Tibial nerve (tissue), 4 donors: ENCODE results near the gene NLN. TPM values are rescaled to one million over a fixed set of nuclear protein-coding genes. Genes with fewer than 3 reads are reported as not detected.

Experiments used
- DNase-seq, 2 donors: peaks; one replicate each; pipeline ENCODE4 v3.0.0-alpha.2; 2019; ENCODE audit warnings: low spot score in 2 of 2
- H3K27ac ChIP-seq, 4 donors: fragments of 200-600 bp; sonication (generic) in 3 of 4; one replicate each; pipeline ENCODE4 v1.5.1; 2017 to 2019; ENCODE audit warnings: mild to moderate bottlenecking in 1 of 4
- H3K27me3 ChIP-seq, 2 donors: fragments of 200-600 bp; sonication (generic) in 1 of 2; one replicate each; pipeline versions ENCODE4 v1.5.1 to v1.6.0; 2017 to 2019
- H3K36me3 ChIP-seq, 3 donors: fragments of 200-600 bp; sonication (generic); one replicate each; pipeline ENCODE4 v1.5.1; 2018 to 2019
- H3K4me1 ChIP-seq, 4 donors: fragments of 200-600 bp; sonication (generic) in 3 of 4; one replicate each; pipeline ENCODE4 v1.5.1; 2017 to 2019
- H3K4me3 ChIP-seq, 4 donors: fragments of 200-600 bp; sonication (generic) in 3 of 4; one replicate each; pipeline ENCODE4 v1.5.1; 2017 to 2019; ENCODE audit warnings: mild to moderate bottlenecking in 1 of 4, moderate library complexity in 1 of 4
- H3K9me3 ChIP-seq, 4 donors: fragments of 200-600 bp; sonication (generic) in 3 of 4; one replicate each; pipeline ENCODE4 v1.5.1; 2017 to 2019
- CTCF ChIP-seq, 5 experiments: fragments of 200-600 bp in 3 of 5; fragments of 450-650 bp in 2 of 5; sonication (generic) in 3 of 5; IDR thresholded peaks; one replicate each; pipeline ENCODE4 v1.5.1; 2016 to 2019; ENCODE audit warnings: antibody characterized with exemption in 5 of 5, mild to moderate bottlenecking in 3 of 5, moderate library complexity in 2 of 5
- EP300 ChIP-seq, 2 donors: sonication (generic); formaldehyde crosslinking; IDR thresholded peaks; one replicate each; pipeline ENCODE4 v1.6.1; 2017; ENCODE audit warnings: antibody characterized with exemption in 2 of 2, mild to moderate bottlenecking in 1 of 2
- POLR2A ChIP-seq, 2 donors: fragments of 450-650 bp; IDR thresholded peaks; one replicate each; pipeline ENCODE4 v1.6.1; 2017; ENCODE audit warnings: antibody characterized with exemption in 2 of 2, mild to moderate bottlenecking in 2 of 2, moderate library complexity in 2 of 2
- whole genome bisulfite sequencing, 2 donors: methylation state at CpG; one replicate each; pipeline ENCODE4 v1.1.5; 2018; 5-methylcytosine and 5-hydroxymethylcytosine counted together
- total RNA-seq, 4 donors: library from RNA; depleted of rRNA; stranded (reverse); fragments of >200 nt; gene quantifications; one replicate each; pipeline ENCODE4 v1.1.0, GENCODE V29; 2016

NLN gene
- total RNA-seq, 4 donors from 2014 or later: 10.9 to 28.6 (median 19.2) TPM

DNA sequence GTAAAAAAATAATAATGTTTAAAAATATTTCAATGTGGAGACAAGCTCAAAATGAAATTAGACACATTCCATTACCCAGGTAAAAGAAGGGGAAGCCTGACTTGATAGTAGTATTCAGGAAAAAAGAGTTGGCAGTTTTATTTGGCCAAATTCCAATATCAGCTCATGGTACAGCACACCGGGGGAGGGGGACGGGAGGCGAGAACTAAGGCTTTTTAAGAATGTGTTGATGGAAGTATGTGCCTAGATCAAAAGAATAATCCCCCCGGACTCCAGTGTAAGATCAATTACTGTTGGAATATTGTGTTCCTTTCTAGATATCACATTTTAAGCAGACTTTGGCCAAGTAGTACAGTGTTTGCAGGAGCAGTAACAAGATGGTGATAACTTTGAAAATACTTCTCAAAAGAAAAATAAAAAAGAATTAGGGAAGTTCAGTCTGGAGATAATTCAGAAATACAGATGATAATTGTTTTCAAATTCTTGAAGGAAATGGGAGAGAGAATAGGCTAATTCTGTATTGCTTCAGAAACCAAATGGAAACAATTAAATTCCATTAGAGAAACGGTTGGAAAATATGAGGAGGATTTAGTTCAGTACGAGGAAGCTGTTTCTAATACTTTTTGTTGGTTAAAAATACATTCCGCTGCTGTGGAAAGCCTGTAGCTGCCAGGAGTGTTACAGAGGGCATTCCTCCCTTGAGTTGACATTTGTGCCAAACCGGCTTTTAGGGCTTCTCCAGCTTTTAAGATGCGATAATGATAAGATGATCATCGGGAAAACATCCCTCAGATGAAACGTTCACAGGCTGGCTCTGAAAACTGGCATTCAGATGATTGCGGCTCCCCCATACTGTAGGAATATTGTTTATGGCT is 106.3 kb downstream of the NLN start:
- Histone ChIP-seq H3K36me3 (no peaks in the 10 kb centered on the region), H3K4me3 (peak overlapping the region in 1 of 4 donors; percentile 24), H3K27me3 (no peaks in the 10 kb centered on the region), H3K4me1 (peaks cover 0 to 35% (median 7%) of the 10 kb centered on the region in 4 donors), H3K27ac (peak overlapping the region in 2 of 4 donors; percentile 58 to 87), H3K9me3 (no peaks in the 10 kb centered on the region)
- DNase-seq: no peak
- 22 to 23% methylated on average over 12 of the region's 12 CpGs for WGBS, 2 donors
- no peak for TF ChIP-seq EP300 (IDR thresholded peaks at IDR 0.05)
- TF ChIP-seq CTCF (IDR thresholded peaks at IDR 0.05): no peak
- no peak for TF ChIP-seq POLR2A (IDR thresholded peaks at IDR 0.05)

DNA sequence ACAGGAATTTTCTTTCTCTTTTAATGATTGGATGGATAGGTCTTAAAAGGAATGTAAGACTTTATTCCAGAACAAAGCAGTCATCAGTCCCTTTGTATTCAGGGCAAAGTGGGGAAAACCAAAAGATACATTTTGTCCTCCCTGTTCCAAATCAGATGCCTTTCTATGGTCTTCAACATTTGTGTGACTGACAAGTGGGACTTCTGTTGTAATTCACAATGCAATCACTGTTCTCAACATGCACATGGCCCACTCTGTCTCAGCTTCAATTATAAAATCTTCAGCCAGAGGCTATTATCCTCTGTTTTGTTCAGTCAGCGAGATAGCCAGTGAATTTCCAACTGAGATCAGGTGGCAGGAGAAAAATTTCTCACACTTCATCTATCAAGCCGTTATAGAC is 108.9 kb downstream of the NLN start:
- H3K4me3 ChIP-seq: no peak overlapping the region
- no peaks in the 10 kb centered on the region for H3K27me3 ChIP-seq
- WGBS, 2 donors: 38 to 39% methylated on average over 2 of the region's 2 CpGs
- peak in 1 of 2 donors; percentile 18 for TF ChIP-seq EP300 (IDR thresholded peaks at IDR 0.05)
- TF ChIP-seq POLR2A (IDR thresholded peaks at IDR 0.05): no peak
- no peaks in the 10 kb centered on the region for H3K9me3 ChIP-seq
- no peak for DNase-seq
- H3K27ac ChIP-seq: peak overlapping the region in 2 of 4 donors; percentile 70 to 87
- H3K4me1 ChIP-seq: peaks cover 0 to 35% (median 7%) of the 10 kb centered on the region in 4 donors
- H3K36me3 ChIP-seq: no peaks in the 10 kb centered on the region

GRCh38 chr5:65831276-65831675 is 109.3 kb downstream of the NLN start:
- Histone ChIP-seq H3K27me3 (no peaks in the 10 kb centered on the region), H3K27ac (peak overlapping the region in 2 of 4 donors; percentile 70 to 87), H3K9me3 (no peaks in the 10 kb centered on the region), H3K36me3 (no peaks in the 10 kb centered on the region), H3K4me3 (no peak overlapping the region), H3K4me1 (peaks cover 0 to 35% (median 7%) of the 10 kb centered on the region in 4 donors)
- WGBS, 2 donors: 42 to 70% methylated on average over 1 of the region's 1 CpG
- TF ChIP-seq CTCF (IDR thresholded peaks at IDR 0.05) (no peak), EP300 (IDR thresholded peaks at IDR 0.05) (no peak), POLR2A (IDR thresholded peaks at IDR 0.05) (no peak)
- no peak for DNase-seq

DNA sequence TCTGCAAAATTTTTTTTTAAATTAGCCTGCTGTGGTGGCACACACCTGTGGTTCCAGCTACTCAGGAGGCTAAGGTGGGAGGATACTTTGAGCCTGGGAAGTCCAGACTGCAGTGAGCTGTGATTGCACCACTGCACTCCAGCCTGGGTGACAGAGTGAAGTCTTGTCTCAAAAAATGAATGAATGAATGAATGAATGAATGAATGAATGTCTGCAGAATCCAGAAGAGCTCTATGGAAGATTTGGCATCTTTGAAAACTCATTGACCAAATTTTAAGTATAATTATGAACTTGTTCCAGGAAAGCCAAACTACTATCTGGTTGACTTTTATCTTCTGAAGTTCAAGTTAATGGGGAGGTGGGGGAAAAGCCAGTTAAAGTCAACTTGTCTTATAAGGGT is 110.1 kb downstream of the NLN start:
- Histone ChIP-seq H3K4me3 (no peak overlapping the region), H3K27ac (peak overlapping the region in 2 of 4 donors; percentile 70 to 87), H3K4me1 (peaks cover 0 to 35% (median 7%) of the 10 kb centered on the region in 4 donors), H3K36me3 (no peaks in the 10 kb centered on the region), H3K9me3 (no peaks in the 10 kb centered on the region), H3K27me3 (no peaks in the 10 kb centered on the region)
- no peak for DNase-seq
- no peak for TF ChIP-seq POLR2A (IDR thresholded peaks at IDR 0.05)

GRCh38 chr5:65832603-65833228 is 110.7 kb downstream of the NLN start:
- Histone ChIP-seq H3K27me3 (no peaks in the 10 kb centered on the region), H3K27ac (peak overlapping the region in 2 of 4 donors; percentile 70 to 87)

More at GRCh38 chr5:65832603-65833228, 110.7 kb downstream of the NLN start:
- Histone ChIP-seq H3K4me1 (peaks cover 0 to 33% (median 7%) of the 10 kb centered on the region in 4 donors), H3K36me3 (no peaks in the 10 kb centered on the region), H3K4me3 (no peak overlapping the region), H3K9me3 (no peaks in the 10 kb centered on the region)
- no peak for DNase-seq
- 35 to 52% methylated on average over 2 of the region's 2 CpGs for WGBS, 2 donors
- TF ChIP-seq POLR2A (IDR thresholded peaks at IDR 0.05) (no peak), CTCF (IDR thresholded peaks at IDR 0.05) (no peak), EP300 (IDR thresholded peaks at IDR 0.05) (no peak)
